Liver (tissue), 9 donors: ENCODE results near the gene REG1B. TPM values are rescaled to one million over a fixed set of nuclear protein-coding genes. Genes with fewer than 3 reads are reported as not detected.

ENCODE experiments used
- DNase-seq: peaks from one replicate; pipeline ENCODE4 v3.0.0-alpha.2; 2017; ENCODE audit warnings: low spot score
- H3K27ac ChIP-seq, 2 donors: one replicate each; pipeline ENCODE4 v1.7.0; 2013; ENCODE audit warnings: inconsistent platforms in 2 of 2, low read length in 2 of 2, control low read depth in 1 of 2, low read depth in 1 of 2, mild to moderate bottlenecking in 1 of 2
- H3K27me3 ChIP-seq, 4 donors: one replicate each; pipeline versions ENCODE4 v1.6.1 to v1.7.0; 2013; ENCODE audit warnings: low read length in 3 of 4, inconsistent platforms in 1 of 4, mild to moderate bottlenecking in 1 of 4, moderate library complexity in 1 of 4; ENCODE audit not compliant: control insufficient read depth in 4 of 4, insufficient read depth in 4 of 4
- H3K36me3 ChIP-seq, 4 donors: one replicate each; pipeline versions ENCODE4 v1.6.1 to v1.7.0; 2013; ENCODE audit warnings: low read length in 3 of 4, mild to moderate bottlenecking in 3 of 4, low read depth in 1 of 4, moderate library complexity in 1 of 4; ENCODE audit not compliant: control insufficient read depth in 4 of 4, insufficient read depth in 3 of 4
- H3K4me1 ChIP-seq, 4 donors: one replicate each; pipeline versions ENCODE4 v1.6.1 to v1.7.0; 2013; ENCODE audit warnings: low read length in 3 of 4, mild to moderate bottlenecking in 3 of 4, moderate library complexity in 1 of 4; ENCODE audit not compliant: control insufficient read depth in 4 of 4, insufficient read depth in 4 of 4
- H3K4me3 ChIP-seq, 3 donors: one replicate each; pipeline versions ENCODE4 v1.6.1 to v1.7.0; 2013; ENCODE audit warnings: low read length in 3 of 3, control low read depth in 1 of 3, low read depth in 1 of 3, mild to moderate bottlenecking in 1 of 3
- H3K9ac ChIP-seq, 2 donors: one replicate each; pipeline ENCODE4 v1.7.0; 2013; ENCODE audit warnings: low read length in 2 of 2, mild to moderate bottlenecking in 2 of 2, moderate library complexity in 2 of 2, control low read depth in 1 of 2, low read depth in 1 of 2
- H3K9me3 ChIP-seq, 4 donors: one replicate each; pipeline versions ENCODE4 v1.6.1 to v1.7.0; 2013; ENCODE audit warnings: low read length in 3 of 4; ENCODE audit not compliant: control insufficient read depth in 4 of 4
- ATF3 ChIP-seq: IDR thresholded peaks from 2 replicates; pipeline ENCODE4 v1.6.1; 2016; ENCODE audit warnings: antibody characterized with exemption
- CTCF ChIP-seq: fragments of 150-350 bp; IDR thresholded peaks from 2 replicates; pipeline ENCODE4 v1.5.1; 2017; ENCODE audit warnings: improper control_type of control experiment, low read depth, low read length; ENCODE audit not compliant: missing input control
- EGR1 ChIP-seq, 2 donors: IDR thresholded peaks; 2 replicates each; pipeline ENCODE4 v1.6.1; 2016 to 2018; ENCODE audit warnings: antibody characterized with exemption in 2 of 2, low read depth in 2 of 2
- FOXA2 ChIP-seq: IDR thresholded peaks from 2 replicates; pipeline ENCODE4 v1.6.1; 2016; ENCODE audit warnings: antibody characterized with exemption
- GABPA ChIP-seq, 2 donors: IDR thresholded peaks in 1 of 2; conservative IDR thresholded peaks in 1 of 2; 2 replicates each; pipeline ENCODE4 v1.6.1; 2016; ENCODE audit warnings: antibody characterized with exemption in 2 of 2, mild to moderate bottlenecking in 1 of 2, moderate library complexity in 1 of 2
- HNF4A ChIP-seq, 2 donors: conservative IDR thresholded peaks; 2 replicates each; pipeline ENCODE4 v1.6.1; 2016; ENCODE audit warnings: antibody characterized with exemption in 2 of 2, mild to moderate bottlenecking in 2 of 2
- HNF4G ChIP-seq: IDR thresholded peaks from 2 replicates; pipeline ENCODE4 v1.6.1; 2016; ENCODE audit warnings: antibody characterized with exemption
- JUND ChIP-seq, 2 donors: IDR thresholded peaks; 2 replicates each; pipeline ENCODE4 v1.6.1; 2016; ENCODE audit warnings: antibody characterized with exemption in 2 of 2
- NR2F2 ChIP-seq: IDR thresholded peaks from 2 replicates; pipeline ENCODE4 v1.6.1; 2016; ENCODE audit warnings: antibody characterized with exemption
- RAD21 ChIP-seq, 2 donors: IDR thresholded peaks; 2 replicates each; pipeline ENCODE4 v1.6.1; 2016; ENCODE audit warnings: antibody characterized with exemption in 2 of 2, mild to moderate bottlenecking in 2 of 2
- REST ChIP-seq: IDR thresholded peaks from 2 replicates; pipeline ENCODE4 v1.6.1; 2016; ENCODE audit warnings: antibody characterized with exemption, mild to moderate bottlenecking
- RXRA ChIP-seq, 2 donors: IDR thresholded peaks; 2 replicates each; pipeline ENCODE4 v1.6.1; 2017 to 2018; ENCODE audit warnings: antibody characterized with exemption in 2 of 2, mild to moderate bottlenecking in 1 of 2
- SP1 ChIP-seq: IDR thresholded peaks from 2 replicates; pipeline ENCODE4 v1.6.1; 2018; ENCODE audit warnings: antibody characterized with exemption, mild to moderate bottlenecking
- TAF1 ChIP-seq: conservative IDR thresholded peaks from 2 replicates; pipeline ENCODE4 v1.6.1; 2016; ENCODE audit warnings: antibody characterized with exemption, mild to moderate bottlenecking
- WGBS: extraction: QIAGEN DNeasy Blood & Tissue Kit; methylation state at CpG from one replicate; pipeline ENCODE4 v1.1.7; 2013; 5-methylcytosine and 5-hydroxymethylcytosine counted together
- polyA plus RNA-seq, 2 donors: library from polyadenylated mRNA; stranded (reverse) in 1 of 2; unstranded in 1 of 2; fragments of 200-250 nt in 1 of 2; fragments of >200 nt in 1 of 2; fragmentation: Nextera tagmentation in 1 of 2; extraction: Ambion mirVana in 1 of 2; gene quantifications; one replicate each; pipeline versions ENCODE4 v1.2.1 to v1.2.3, GENCODE V29; 2013 to 2015
- total RNA-seq, 2 donors: library from RNA; depleted of rRNA; stranded (reverse); fragments of >200 nt; gene quantifications; one replicate each; pipeline ENCODE4 v1.2.3, GENCODE V29; 2014
- donor health status: healthy.
- donor health status: healthy.
- donor health status: healthy.
- donor health status: healthy.
- donor health status: healthy.

The REG1B gene
- total and polyA plus RNA-seq, 4 donors: 0.18 TPM; not detected in 3

- WGBS: 59% methylated on average over 9 of the region's 9 CpGs
These were observed 37.3 kb upstream of the REG1B start for GRCh38 chr2:79124907-79125720.

More at GRCh38 chr2:79124907-79125720, 37.3 kb upstream of the REG1B start:
- H3K9me3 ChIP-seq: peaks cover 0 to 3% (median 0%) of the 10 kb centered on the region in 4 donors
- no peak overlapping the region for H3K27ac ChIP-seq
- no peaks in the 10 kb centered on the region for H3K36me3 ChIP-seq
- no peaks in the 10 kb centered on the region for H3K4me1 ChIP-seq
- no peak overlapping the region for H3K9ac ChIP-seq
- H3K4me3 ChIP-seq: no peak overlapping the region
- H3K27me3 ChIP-seq: peaks cover 0 to 10% (median 0%) of the 10 kb centered on the region in 4 donors
- TF ChIP-seq REST: no peak
- TF ChIP-seq TAF1: no peak
- TF ChIP-seq SP1: no peak
- no peak for TF ChIP-seq RXRA (IDR thresholded peaks at IDR 0.05)
- TF ChIP-seq CTCF: no peak
- TF ChIP-seq ATF3: no peak
- no peak for TF ChIP-seq NR2F2
- no peak for TF ChIP-seq HNF4A (conservative IDR thresholded peaks at IDR 0.05)
- no peak for TF ChIP-seq GABPA (IDR thresholded peaks at IDR 0.05 in 1 of 2, conservative IDR thresholded peaks at IDR 0.05 in 1 of 2)
- TF ChIP-seq RAD21 (IDR thresholded peaks at IDR 0.05): no peak
- TF ChIP-seq JUND (IDR thresholded peaks at IDR 0.05): no peak
- no peak for TF ChIP-seq FOXA2
- TF ChIP-seq HNF4G: no peak
- no peak for TF ChIP-seq EGR1 (IDR thresholded peaks at IDR 0.05; ENCODE audit: low read depth in 2 of 2)
- DNase-seq: no peak
